ENCODE data around the gene MANEA.
"Not testable (repeated sequence)": the region's sequence is repeated elsewhere in the genome, so short reads cannot be mapped to it uniquely, and the experiment has no call there.

MANEA gene, protein sequence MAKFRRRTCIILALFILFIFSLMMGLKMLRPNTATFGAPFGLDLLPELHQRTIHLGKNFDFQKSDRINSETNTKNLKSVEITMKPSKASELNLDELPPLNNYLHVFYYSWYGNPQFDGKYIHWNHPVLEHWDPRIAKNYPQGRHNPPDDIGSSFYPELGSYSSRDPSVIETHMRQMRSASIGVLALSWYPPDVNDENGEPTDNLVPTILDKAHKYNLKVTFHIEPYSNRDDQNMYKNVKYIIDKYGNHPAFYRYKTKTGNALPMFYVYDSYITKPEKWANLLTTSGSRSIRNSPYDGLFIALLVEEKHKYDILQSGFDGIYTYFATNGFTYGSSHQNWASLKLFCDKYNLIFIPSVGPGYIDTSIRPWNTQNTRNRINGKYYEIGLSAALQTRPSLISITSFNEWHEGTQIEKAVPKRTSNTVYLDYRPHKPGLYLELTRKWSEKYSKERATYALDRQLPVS

DNA sequence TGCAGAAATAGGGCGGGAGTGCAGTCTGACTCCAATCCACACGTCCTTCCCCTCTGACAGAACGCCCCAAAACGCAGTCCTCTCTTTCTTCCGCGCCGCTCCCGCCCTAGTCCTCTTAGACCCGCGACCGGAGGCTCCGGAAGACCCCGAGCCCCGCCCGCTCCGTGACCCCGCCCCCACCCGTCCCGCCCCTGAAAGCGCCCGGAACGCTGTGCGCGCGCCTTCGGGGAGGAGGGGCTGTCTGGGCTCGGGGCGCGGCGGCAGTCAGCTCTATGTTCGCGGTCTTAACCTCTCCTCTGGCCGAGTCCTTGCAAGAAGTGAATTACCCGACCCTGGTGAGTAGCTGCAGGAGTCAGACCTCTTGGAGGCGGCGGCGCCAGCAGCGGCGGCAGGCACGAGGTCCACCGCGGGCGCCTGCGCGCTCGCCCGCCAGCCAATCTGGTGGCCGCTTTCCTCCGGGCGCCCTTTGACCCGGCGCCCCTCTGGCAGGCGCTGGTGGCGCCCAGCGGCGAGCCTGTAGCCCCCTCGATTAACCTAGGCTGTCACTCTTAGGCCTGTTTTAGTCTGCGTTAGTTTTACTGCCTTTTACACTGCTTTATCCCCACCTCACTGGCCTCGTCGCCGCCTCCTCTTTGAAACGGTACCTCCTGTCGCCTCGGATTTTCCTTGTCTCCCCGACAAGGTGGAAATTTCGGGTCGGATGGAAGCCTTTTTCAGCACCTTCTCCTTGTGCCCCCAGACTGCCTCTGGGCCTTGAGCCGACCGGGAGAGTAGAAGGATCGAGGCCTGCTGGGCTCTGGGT lies at the start of gene MANEA:
TSS of gene MANEA (plus strand) at position 232 of the 802 bp plus-strand sequence. CDS start 8,905 bp downstream, outside the sequence.
- DNase-seq (ENCODE audit: low read depth) = peak; percentile 65

DNA sequence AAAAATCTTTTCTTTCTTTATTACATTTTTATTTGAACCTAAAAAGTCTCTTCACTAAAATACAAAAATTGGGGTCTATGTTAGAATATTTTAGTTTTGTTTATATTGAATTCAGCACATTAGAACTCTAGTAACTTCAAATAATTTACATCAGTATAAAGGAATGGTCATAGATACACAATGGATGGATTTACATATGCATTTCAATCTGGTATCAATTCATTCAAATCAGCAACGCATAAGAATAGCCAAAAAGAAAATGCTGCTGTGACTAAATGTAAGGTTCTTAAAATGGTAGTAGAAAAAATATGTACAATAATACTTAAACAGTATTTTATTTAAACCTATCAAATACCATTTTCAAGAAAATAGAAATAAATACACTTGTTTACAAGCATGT lies 47.6 kb upstream of the MANEA start:
- no peak for DNase-seq (ENCODE audit: low read depth)

DNA sequence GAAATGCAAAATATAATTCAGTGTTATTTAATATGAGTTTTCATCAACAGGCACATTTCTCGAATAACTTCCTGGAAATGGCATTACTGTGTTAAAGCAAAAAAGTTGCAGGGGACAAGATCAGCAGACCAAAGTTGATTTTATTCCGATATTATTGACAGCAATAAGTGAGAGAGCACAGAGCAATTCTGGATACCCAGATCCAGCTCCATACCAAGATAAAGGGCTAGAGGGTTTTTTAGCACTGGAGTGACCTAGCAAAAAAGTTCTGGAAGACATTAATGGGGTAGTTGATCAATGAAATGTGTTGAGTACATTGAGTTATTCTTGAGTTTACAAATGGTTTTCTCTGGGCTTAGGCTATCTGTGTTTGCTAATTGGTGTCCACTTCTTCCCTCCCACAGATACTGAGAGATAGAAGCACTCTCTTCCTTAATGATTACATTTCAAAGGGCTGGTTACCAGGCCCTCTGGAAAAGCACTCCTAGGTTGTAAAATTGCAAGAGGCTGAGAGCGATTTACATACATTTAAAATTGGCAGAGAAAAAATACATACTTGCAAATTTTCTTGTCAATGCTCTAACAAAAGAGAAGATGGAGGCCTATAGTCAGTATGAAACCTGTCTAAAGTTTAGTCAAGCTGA lies 47.0 kb upstream of the MANEA start:
- no peak for DNase-seq (ENCODE audit: low read depth)

DNA sequence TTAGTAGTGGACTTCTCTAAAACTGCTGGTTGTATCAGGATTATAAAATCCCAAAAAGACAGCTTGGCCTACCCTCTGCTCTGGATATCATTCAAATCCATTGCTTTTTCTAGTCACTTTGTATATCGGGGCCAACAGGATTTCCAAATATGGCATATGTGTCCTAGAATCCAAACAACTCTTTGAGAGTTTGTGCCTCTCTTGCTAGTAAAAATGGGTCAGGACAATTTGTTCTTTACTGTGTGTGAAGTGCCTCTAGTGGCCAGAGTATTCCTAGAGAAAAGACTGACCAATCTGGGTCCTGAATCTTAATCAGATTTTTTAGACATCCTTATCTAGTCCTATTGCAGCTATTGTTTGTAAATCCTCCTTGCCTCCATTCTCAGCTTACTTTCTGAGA lies 33.5 kb upstream of the MANEA start:
- DNase-seq (ENCODE audit: low read depth) = no peak

DNA sequence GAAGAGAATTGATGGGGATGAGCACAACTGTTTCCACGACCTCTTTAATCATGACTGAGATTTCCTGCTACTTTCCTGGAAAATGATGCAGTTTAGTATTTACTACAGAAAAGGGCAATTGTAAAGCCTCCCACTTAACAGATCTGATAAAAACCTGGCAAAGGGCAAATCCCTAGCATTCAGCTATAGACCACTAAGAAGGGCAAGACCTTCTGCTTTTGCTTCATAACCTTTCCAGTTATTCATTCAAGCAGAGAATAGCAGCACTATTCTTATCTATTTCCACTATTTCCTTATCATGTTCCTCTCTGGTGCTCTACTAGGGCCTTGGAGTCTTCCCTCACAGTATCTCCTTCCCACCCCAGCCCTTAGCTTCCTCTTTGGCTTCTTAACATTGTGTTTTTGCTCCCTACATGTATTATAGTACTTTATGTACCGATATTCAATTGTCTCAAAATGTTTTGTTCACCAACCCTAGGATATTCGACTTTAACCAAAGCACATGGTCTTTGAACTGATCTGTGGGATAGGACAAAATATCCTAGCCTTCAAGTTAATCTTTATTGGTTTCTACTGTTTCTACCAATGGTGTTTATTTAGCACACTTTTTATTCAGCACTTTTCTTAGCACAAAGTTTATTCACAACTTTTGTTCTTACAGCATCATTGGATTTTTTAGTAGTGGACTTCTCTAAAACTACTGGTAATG lies 32.7 kb upstream of the MANEA start:
- peak; percentile 27 for DNase-seq (ENCODE audit: low read depth)

DNA sequence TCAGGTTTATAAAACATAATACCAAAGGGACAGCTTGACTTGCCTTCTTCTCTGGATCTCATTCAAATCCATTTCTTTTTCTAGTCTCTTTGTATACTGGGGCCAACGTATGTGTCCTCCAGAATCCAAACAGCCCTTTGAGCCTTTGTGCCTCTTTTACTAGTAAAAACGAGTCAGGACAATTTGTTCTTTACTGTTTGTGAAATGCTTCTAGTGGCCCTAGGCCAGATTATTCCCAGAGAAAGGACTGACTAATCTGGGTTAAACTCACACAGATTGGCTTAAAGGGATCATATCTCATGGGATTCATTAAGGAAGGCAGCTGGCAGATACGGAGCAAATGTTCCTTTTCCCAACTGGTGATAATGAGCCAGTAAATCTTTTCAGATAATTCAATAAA lies 32.1 kb upstream of the MANEA start:
- DNase-seq (ENCODE audit: low read depth) = no peak

DNA sequence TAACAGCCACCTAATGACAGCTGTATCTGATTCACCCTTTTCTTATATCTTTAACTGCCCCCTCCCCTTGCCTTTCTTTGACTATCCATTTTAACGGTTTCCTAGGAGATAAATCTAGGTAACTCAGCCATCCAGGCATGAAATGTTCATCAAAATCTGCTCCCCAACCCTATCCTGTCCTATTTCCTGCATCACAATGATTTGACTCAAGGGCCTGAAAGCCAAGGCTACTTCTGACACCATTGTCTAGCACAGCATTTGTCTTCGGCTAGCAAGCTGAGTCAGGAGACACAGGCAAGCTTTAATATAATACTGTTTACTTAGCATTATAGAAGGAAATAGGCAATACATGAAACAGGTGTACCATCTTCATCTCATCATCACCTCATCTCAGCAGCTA lies 31.6 kb upstream of the MANEA start:
- DNase-seq (ENCODE audit: low read depth) = no peak

DNA sequence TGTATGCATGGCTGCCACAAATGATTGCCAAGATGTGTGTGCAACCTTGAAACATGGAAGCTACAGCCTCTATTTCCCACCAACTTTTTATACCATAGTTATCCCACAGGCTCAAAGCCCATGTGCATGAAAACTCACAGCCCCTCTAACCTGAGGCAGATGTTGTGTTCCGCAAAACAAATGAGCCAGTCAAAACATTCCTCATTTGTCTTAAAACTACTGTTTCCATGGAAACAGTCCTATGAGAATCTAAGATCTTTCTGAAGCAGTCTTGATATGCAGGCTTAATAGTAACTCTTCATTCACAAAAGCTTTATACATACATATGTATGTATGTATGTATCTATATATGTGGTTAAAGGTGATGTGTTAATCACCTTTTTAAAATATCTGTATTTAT lies 31.2 kb upstream of the MANEA start:
- DNase-seq (ENCODE audit: low read depth) = no peak

DNA sequence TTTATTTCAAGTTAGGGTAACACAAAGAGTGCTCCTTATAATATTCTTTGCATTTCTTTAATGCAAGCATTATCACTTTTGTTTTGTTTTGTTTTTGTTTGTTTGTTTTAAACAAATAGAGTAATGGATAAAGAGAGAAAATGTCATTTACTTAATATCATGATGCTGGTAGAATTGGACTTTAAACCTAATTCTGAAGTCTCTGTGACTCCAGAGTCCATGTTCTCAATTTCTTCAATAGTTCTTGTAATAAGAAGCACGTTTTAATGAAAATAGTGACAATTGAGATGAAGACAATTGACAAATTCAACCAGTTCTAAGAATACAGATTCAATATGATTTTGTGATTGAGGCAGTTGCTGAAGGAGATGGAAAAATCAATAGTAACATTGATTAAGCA lies 30.3 kb upstream of the MANEA start:
- DNase-seq (ENCODE audit: low read depth) = no peak

DNA sequence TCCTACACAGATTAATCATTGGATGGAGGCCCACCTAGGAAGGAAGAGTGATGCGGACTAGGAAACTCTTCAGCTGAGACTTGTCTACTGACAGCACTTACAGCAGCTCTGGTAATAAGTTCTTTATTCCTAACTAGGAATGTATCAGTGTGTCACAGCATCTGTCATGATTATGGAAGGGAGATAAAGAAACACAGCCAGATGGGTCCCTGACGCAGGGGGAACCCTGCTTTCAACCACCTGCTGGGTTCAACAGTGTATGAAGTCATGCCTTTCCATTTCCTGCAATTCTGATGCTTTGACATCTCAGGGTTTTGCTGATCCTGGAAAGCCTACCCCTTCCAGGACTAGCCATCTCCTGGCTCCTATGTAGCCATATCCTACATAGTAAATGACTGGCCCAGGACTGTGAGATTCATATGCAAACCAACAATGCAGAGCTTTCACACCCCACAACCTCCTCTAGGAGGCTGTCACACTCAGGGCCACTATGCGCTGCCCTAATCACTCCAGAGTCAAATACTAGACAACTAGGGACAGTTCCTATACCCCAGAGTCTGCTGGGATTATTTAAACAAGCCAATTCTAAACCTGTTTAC lies 29.0 kb upstream of the MANEA start:
- DNase-seq (ENCODE audit: low read depth) = no peak

DNA sequence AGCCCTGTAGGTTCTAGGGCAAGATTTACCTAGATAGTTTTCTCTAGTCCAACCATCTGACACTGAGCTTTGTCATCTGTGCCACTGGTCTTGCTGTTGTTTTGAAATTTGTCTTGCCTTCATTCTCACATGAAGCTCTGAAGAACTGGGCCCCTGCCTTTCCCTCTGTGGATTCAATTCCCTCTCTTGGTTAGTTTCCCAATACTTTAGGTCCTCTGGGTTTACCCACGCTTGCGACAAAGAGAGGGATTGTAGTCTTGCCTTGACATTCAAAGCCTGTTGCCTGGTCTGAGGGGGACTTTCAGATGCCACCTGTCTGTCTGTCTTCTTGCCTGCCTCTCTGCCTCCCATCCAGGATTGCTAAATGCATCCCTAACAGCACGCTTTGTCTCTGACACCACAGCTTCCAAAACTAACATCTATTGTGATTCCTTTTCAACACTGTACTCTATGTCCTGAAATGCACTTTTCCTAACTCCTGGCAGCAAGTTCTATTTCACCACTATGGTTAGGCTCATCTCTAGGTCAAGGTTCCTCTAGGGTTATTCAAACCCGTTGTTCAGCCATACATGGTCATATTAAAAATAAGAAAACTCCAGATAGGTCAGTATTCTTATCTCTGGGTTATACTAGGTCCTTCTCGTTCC lies 25.5 kb upstream of the MANEA start:
- DNase-seq (ENCODE audit: low read depth) = no peak

DNA sequence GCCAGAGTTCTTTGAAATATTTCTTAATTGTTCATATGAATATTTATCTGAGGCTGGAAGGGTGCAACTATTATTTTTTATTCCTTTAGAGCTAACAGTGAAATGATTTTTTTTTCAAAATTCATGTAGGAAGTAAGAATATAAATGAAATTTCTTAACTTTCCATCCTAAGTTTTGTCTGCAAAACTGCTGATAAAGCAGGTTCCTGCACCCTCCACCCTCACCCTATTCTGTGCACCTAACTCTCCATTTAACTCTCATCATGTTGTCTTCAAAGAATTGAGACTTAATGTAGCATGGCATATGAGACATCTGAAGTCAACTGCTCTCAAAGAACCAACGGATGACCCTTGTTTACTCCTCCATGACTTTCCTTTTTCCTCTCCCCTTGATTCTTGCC lies 23.5 kb upstream of the MANEA start:
- DNase-seq (ENCODE audit: low read depth) = no peak

DNA sequence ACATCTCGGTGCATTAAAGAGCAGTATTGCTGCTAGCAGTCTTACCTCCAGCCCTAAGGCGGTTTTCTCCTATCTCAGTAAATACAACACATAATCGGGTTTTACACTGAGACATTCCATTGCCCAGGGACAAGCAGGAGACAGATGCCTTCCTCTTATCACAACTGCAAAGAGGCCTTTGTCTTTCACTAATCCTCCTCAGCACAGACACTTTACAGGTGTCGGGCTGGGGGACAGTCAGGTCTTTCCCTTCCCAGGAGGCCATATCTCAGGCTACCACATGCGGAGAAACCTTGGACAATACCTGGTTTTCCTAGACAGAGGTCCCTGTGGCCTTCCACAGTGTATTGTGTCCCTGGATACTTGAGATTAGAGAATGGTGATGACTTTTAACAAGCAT lies 16.4 kb upstream of the MANEA start:
- not testable (repeated sequence) for DNase-seq (ENCODE audit: low read depth)

DNA sequence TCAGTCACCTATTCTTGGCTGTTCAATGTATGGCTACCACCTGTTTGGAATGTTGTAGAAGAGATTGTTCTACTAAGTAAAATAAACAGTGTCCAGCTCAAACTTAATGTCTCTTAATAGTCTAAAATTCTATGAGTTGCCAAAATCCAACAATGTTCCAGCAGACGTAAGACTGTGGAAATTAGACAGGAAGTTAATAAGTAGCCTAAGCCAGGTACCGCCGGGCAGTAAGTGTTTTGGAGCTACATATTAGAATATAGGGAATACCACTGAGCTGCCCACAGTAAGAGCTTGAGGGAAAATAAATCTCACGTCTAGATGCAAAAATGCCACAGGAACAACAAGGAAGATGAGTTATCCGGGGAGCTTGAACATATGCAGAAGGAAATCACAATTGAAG lies 7.8 kb upstream of the MANEA start:
- no peak for DNase-seq (ENCODE audit: low read depth)

DNA sequence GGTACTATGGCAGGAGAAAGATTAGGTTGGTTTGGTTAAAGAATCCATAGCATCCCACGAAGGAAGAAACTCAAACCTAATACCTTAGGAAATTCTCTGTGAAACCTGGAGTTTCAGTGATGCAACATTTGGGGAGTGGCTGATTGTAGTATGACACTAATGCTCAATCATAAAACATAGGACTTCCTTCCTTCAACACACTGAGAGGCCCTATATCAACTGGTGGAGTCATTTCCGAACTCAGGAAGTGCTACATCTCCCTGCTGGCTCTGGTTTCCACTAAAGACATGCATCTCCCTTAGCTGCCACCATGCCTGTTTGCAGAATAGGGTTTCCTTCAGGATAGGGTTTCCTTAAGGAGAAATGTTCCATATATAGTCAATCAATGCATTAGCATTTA lies 5.2 kb upstream of the MANEA start:
- no peak for DNase-seq (ENCODE audit: low read depth)

DNA sequence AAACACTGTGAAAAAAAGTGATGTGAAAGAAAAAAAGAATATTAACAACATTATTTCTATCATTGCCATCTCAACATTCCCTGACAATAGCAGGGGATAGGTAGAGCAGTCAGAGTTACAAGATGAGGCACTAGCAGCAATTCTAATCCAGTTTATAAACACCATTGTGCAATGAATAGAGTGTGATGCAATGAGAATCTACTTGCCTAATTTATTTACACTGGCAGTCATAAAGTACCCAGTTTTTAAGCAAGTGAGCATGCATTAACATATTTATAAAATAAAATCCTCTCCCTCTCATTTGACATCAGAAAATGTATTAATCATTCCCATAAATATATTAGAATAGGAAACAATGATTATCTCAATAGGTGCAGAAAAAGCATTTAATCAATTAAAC lies 2.5 kb upstream of the MANEA start:
- DNase-seq (ENCODE audit: low read depth) = no peak

DNA sequence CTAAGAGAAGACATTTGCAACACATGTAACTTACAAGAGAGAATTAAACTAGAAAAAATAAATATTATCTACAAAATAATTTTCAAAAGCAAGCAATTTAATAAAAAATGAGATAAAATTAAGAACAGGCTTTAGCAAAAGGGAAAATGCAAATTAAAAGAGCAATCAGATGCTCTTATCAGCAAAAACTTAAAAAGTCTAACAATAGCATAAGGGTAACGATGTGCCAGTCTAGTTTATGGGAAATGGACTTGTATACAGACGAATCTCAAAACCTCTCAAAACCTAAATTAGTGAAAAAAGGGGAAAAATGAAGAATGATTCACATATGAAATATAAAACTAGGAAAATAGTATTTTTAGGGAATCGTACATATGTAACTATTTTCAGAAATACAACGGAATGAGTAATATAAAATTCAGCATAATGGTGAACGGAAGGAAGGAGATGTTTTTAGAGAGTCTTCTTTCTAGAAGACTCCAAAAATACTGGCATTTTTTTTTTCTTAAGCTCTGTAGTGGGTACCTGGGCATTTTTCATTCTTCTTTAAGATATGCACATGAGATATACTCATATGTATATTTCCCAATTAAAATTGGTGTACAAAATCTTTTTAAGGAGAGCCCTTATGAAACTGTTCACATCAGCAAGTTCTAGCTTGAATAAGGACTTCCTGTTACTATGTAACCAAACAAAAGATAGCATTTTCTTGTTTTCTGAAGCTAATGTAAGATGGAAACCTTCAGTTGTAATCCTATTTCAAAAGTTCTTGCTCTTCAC lies 927 bp upstream of the MANEA start:
- no peak for DNase-seq (ENCODE audit: low read depth)

DNA sequence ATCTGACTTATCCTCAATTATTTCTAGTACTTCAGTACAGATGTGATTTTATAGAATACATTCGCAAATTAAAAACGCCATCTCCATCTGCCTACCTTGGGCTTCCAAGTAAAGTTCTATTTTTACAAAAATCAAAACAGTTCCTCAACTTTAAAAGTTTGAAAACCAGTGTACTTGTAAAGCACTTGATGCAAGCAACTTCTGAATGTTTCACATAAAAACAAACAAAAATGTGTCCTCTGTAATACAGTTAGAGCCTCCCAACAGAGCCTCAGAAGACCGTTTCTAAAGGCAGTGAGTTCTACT lies 384 bp upstream of the MANEA start:
- DNase-seq (ENCODE audit: low read depth) = no peak

DNA sequence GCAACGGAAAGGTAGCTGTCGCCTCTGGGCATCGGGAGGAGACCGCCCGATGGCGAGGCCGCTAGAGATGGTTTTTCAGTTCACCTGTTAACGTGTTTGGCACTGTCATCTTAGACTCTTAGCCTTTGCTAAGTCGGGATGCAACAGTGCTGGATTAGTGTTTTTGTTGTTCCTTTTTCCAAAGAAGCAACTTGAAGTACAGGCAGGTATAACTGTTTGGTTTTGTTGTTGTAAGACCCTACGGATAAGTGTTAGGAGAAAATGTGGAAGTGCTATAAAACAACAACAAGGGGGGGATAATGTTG lies 723 bp downstream of the MANEA start:
- DNase-seq (ENCODE audit: low read depth) = no peak

DNA sequence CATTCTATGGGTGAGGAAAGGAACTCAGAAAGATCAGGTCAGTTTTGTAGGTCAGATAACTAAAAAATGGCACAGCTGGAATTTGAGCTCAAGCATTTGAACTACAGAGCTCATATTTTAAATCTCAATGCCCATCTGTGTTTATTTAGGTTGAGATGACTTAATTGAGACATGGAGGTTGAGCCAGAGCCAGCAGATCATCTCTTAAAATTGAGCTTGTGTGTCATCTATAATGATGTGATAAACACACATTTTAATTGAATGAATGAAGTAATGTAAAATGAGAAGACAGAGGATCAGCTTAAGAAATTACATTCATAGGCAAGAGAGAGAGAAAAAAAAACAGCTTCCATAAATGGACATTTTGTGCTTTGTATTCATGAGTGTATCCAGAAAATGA lies 3.7 kb downstream of the MANEA start:
- no peak for DNase-seq (ENCODE audit: low read depth)

DNA sequence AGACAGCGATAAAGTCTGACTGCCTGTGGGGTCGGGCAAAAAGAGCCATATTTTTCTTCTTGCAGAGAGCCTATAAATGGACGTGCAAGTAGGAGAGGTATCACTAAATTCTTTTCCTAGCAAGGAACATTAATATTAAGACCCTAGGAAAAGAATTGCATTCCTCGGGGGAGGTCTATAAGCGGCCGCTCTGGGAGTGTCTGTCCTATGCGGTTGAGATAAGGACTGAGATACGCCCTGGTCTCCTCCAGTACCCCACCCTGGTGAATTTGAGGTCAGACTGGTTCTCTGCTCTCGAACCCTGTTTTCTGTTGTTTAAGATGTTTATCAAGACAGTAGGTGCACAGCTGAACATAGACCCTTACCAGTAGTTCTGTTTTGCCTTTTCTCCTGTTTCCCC lies 6.9 kb downstream of the MANEA start:
- DNase-seq (ENCODE audit: low read depth) = not testable (repeated sequence)

Data from CMK (cell line).